NCI-H2081 treated with DMSO at 0.1 percent for 48 hours (cell line): Measurements from ENCODE around the gene HGFAC.

Source experiments
- DNase-seq: peaks from one replicate; lab custom pipeline; 2025; lab: John Stamatoyannopoulos, UW

The HGFAC gene

GRCh38 chr4:3486541-3487540, 45.1 kb downstream of the HGFAC start:
- no peak for DNase-seq

GRCh38 chr4:3487861-3488260, 46.1 kb downstream of the HGFAC start:
- DNase-seq, result no peak

- DNase-seq, result no peak
Measured at GRCh38 chr4:3488820-3489219, 47.1 kb downstream of the HGFAC start.

- DNase-seq, result no peak
Measured at GRCh38 chr4:3489451-3489962, 47.7 kb downstream of the HGFAC start.

GRCh38 chr4:3491681-3492405, 50.1 kb downstream of the HGFAC start:
- no peak for DNase-seq

GRCh38 chr4:3492741-3493719, 51.3 kb downstream of the HGFAC start:
- no peak for DNase-seq

GRCh38 chr4:3493720-3494461, 52.1 kb downstream of the HGFAC start:
- no peak for DNase-seq

- no peak for DNase-seq
Measured at GRCh38 chr4:3494462-3494871, 52.7 kb downstream of the HGFAC start.

GRCh38 chr4:3495204-3495975, 53.6 kb downstream of the HGFAC start:
- no peak for DNase-seq

- DNase-seq, result no peak
Measured at GRCh38 chr4:3496021-3496420, 54.3 kb downstream of the HGFAC start.

GRCh38 chr4:3497095-3497494, 55.3 kb downstream of the HGFAC start:
- no peak for DNase-seq

- no peak for DNase-seq
Measured at GRCh38 chr4:3497523-3498389, 56.0 kb downstream of the HGFAC start.

- DNase-seq, result no peak
Measured at GRCh38 chr4:3498407-3498806, 56.6 kb downstream of the HGFAC start.
